ENCODE data around the gene F7. TPM values are rescaled to one million over a fixed set of nuclear protein-coding genes. Genes with fewer than 3 reads are reported as not detected.

The F7 gene
- polyA plus RNA-seq, 4 donors = 0.24 to 45.3 TPM; not detected in 2

- no peaks in the 10 kb centered on the region for H3K9me3 ChIP-seq (ENCODE audit: control insufficient read depth in 2 of 2, insufficient read depth in 1 of 2, low read depth in 1 of 2, low read length in 1 of 2)
- H3K27ac ChIP-seq (ENCODE audit: low read depth in 1 of 3, low read length in 2 of 3) = no peak overlapping the region
- DNase-seq (no peak), FAIRE-seq (no peak)
- no peaks in the 10 kb centered on the region for H3K27me3 ChIP-seq (ENCODE audit: control insufficient read depth in 3 of 3, insufficient read depth in 3 of 3, low read length in 3 of 3)
- H3K4me1 ChIP-seq (ENCODE audit: control insufficient read depth in 3 of 3, insufficient read depth in 2 of 3, low read depth in 1 of 3, low read length in 2 of 3) = no peaks in the 10 kb centered on the region
- WGBS, 3 donors = 90 to 92% (median 90%) methylated on average over 40 of the region's 40 CpGs
- H3K36me3 ChIP-seq (ENCODE audit: control insufficient read depth in 3 of 3, insufficient read depth in 2 of 3, low read depth in 1 of 3, low read length in 3 of 3) = peaks cover 0 to 78% (median 0%) of the 10 kb centered on the region in 3 donors
- no peak overlapping the region for H3K4me3 ChIP-seq (ENCODE audit: low read depth in 1 of 3, low read length in 3 of 3)
These were observed 17.5 kb upstream of the F7 start for GRCh38 chr13:113087923-113088690.

- FAIRE-seq = no peak
- H3K9me3 ChIP-seq (ENCODE audit: control insufficient read depth in 2 of 2, insufficient read depth in 1 of 2, low read depth in 1 of 2, low read length in 1 of 2) = no peaks in the 10 kb centered on the region
- 87 to 88% (median 88%) methylated on average over 17 of the region's 17 CpGs for WGBS, 3 donors
- H3K4me3 ChIP-seq (ENCODE audit: low read depth in 1 of 3, low read length in 3 of 3) = no peak overlapping the region
- H3K27ac ChIP-seq (ENCODE audit: low read depth in 1 of 3, low read length in 2 of 3) = no peak overlapping the region
- H3K27me3 ChIP-seq (ENCODE audit: control insufficient read depth in 3 of 3, insufficient read depth in 3 of 3, low read length in 3 of 3) = no peaks in the 10 kb centered on the region
- DNase-seq = no peak
- no peaks in the 10 kb centered on the region for H3K4me1 ChIP-seq (ENCODE audit: control insufficient read depth in 3 of 3, insufficient read depth in 2 of 3, low read depth in 1 of 3, low read length in 2 of 3)
- peaks cover 0 to 72% (median 0%) of the 10 kb centered on the region in 3 donors for H3K36me3 ChIP-seq (ENCODE audit: control insufficient read depth in 3 of 3, insufficient read depth in 2 of 3, low read depth in 1 of 3, low read length in 3 of 3)
These were observed 16.9 kb upstream of the F7 start for GRCh38 chr13:113088691-113089020.

- Histone ChIP-seq H3K27ac (ENCODE audit: low read depth in 1 of 3, low read length in 2 of 3) (no peak overlapping the region), H3K36me3 (ENCODE audit: control insufficient read depth in 3 of 3, insufficient read depth in 2 of 3, low read depth in 1 of 3, low read length in 3 of 3) (peaks cover 0 to 62% (median 0%) of the 10 kb centered on the region in 3 donors), H3K9me3 (ENCODE audit: control insufficient read depth in 2 of 2, insufficient read depth in 1 of 2, low read depth in 1 of 2, low read length in 1 of 2) (no peaks in the 10 kb centered on the region), H3K4me3 (ENCODE audit: low read depth in 1 of 3, low read length in 3 of 3) (no peak overlapping the region), H3K27me3 (ENCODE audit: control insufficient read depth in 3 of 3, insufficient read depth in 3 of 3, low read length in 3 of 3) (no peaks in the 10 kb centered on the region), H3K4me1 (ENCODE audit: control insufficient read depth in 3 of 3, insufficient read depth in 2 of 3, low read depth in 1 of 3, low read length in 2 of 3) (no peaks in the 10 kb centered on the region)
- DNase-seq (no peak), FAIRE-seq (no peak)
- WGBS, 3 donors = 87 to 94% (median 88%) methylated on average over 36 of the region's 36 CpGs
These were observed 15.7 kb upstream of the F7 start for GRCh38 chr13:113089693-113090414.

GRCh38 chr13:113090415-113090770, 15.2 kb upstream of the F7 start:
- no peak for DNase-seq
- FAIRE-seq = no peak
- no peak overlapping the region for H3K27ac ChIP-seq (ENCODE audit: low read depth in 1 of 3, low read length in 2 of 3)
- 85 to 91% (median 88%) methylated on average over 13 of the region's 13 CpGs for WGBS, 3 donors
- H3K4me3 ChIP-seq (ENCODE audit: low read depth in 1 of 3, low read length in 3 of 3) = no peak overlapping the region
- no peaks in the 10 kb centered on the region for H3K27me3 ChIP-seq (ENCODE audit: control insufficient read depth in 3 of 3, insufficient read depth in 3 of 3, low read length in 3 of 3)
- no peaks in the 10 kb centered on the region for H3K4me1 ChIP-seq (ENCODE audit: control insufficient read depth in 3 of 3, insufficient read depth in 2 of 3, low read depth in 1 of 3, low read length in 2 of 3)
- H3K36me3 ChIP-seq (ENCODE audit: control insufficient read depth in 3 of 3, insufficient read depth in 2 of 3, low read depth in 1 of 3, low read length in 3 of 3) = peaks cover 0 to 57% (median 0%) of the 10 kb centered on the region in 3 donors
- no peaks in the 10 kb centered on the region for H3K9me3 ChIP-seq (ENCODE audit: control insufficient read depth in 2 of 2, insufficient read depth in 1 of 2, low read depth in 1 of 2, low read length in 1 of 2)

- no peak for FAIRE-seq
- H3K4me3 ChIP-seq (ENCODE audit: low read depth in 1 of 3, low read length in 3 of 3) = no peak overlapping the region
- H3K4me1 ChIP-seq (ENCODE audit: control insufficient read depth in 3 of 3, insufficient read depth in 2 of 3, low read depth in 1 of 3, low read length in 2 of 3) = no peaks in the 10 kb centered on the region
- no peaks in the 10 kb centered on the region for H3K9me3 ChIP-seq (ENCODE audit: control insufficient read depth in 2 of 2, insufficient read depth in 1 of 2, low read depth in 1 of 2, low read length in 1 of 2)
- peaks cover 0 to 58% (median 0%) of the 10 kb centered on the region in 3 donors for H3K36me3 ChIP-seq (ENCODE audit: control insufficient read depth in 3 of 3, insufficient read depth in 2 of 3, low read depth in 1 of 3, low read length in 3 of 3)
- no peak for DNase-seq
- H3K27ac ChIP-seq (ENCODE audit: low read depth in 1 of 3, low read length in 2 of 3) = no peak overlapping the region
- 93% methylated on average over 24 of the region's 24 CpGs for WGBS, 3 donors
- H3K27me3 ChIP-seq (ENCODE audit: control insufficient read depth in 3 of 3, insufficient read depth in 3 of 3, low read length in 3 of 3) = no peaks in the 10 kb centered on the region
These were observed 14.8 kb upstream of the F7 start for GRCh38 chr13:113090806-113091205.

- no peak overlapping the region for H3K4me3 ChIP-seq (ENCODE audit: low read depth in 1 of 3, low read length in 3 of 3)
- peaks cover 0 to 53% (median 0%) of the 10 kb centered on the region in 3 donors for H3K36me3 ChIP-seq (ENCODE audit: control insufficient read depth in 3 of 3, insufficient read depth in 2 of 3, low read depth in 1 of 3, low read length in 3 of 3)
- WGBS, 3 donors = 88 to 91% (median 91%) methylated on average over 29 to 30 of the region's 30 CpGs
- H3K27ac ChIP-seq (ENCODE audit: low read depth in 1 of 3, low read length in 2 of 3) = no peak overlapping the region
- no peak for DNase-seq
- no peaks in the 10 kb centered on the region for H3K9me3 ChIP-seq (ENCODE audit: control insufficient read depth in 2 of 2, insufficient read depth in 1 of 2, low read depth in 1 of 2, low read length in 1 of 2)
- H3K27me3 ChIP-seq (ENCODE audit: control insufficient read depth in 3 of 3, insufficient read depth in 3 of 3, low read length in 3 of 3) = no peaks in the 10 kb centered on the region
- no peak for FAIRE-seq
- H3K4me1 ChIP-seq (ENCODE audit: control insufficient read depth in 3 of 3, insufficient read depth in 2 of 3, low read depth in 1 of 3, low read length in 2 of 3) = no peaks in the 10 kb centered on the region
These were observed 14.3 kb upstream of the F7 start for GRCh38 chr13:113091211-113091771.

GRCh38 chr13:113091891-113092775, 13.5 kb upstream of the F7 start:
- Histone ChIP-seq H3K27ac (ENCODE audit: low read depth in 1 of 3, low read length in 2 of 3) (no peak overlapping the region), H3K36me3 (ENCODE audit: control insufficient read depth in 3 of 3, insufficient read depth in 2 of 3, low read depth in 1 of 3, low read length in 3 of 3) (peaks cover 0 to 46% (median 0%) of the 10 kb centered on the region in 3 donors), H3K4me3 (ENCODE audit: low read depth in 1 of 3, low read length in 3 of 3) (no peak overlapping the region), H3K4me1 (ENCODE audit: control insufficient read depth in 3 of 3, insufficient read depth in 2 of 3, low read depth in 1 of 3, low read length in 2 of 3) (no peaks in the 10 kb centered on the region), H3K27me3 (ENCODE audit: control insufficient read depth in 3 of 3, insufficient read depth in 3 of 3, low read length in 3 of 3) (no peaks in the 10 kb centered on the region), H3K9me3 (ENCODE audit: control insufficient read depth in 2 of 2, insufficient read depth in 1 of 2, low read depth in 1 of 2, low read length in 1 of 2) (no peaks in the 10 kb centered on the region)
- no peak for DNase-seq
- whole genome bisulfite sequencing, 3 donors = 88 to 91% (median 89%) methylated on average over 33 of the region's 33 CpGs
- FAIRE-seq = no peak
